ENCODE measurements around the gene ZBTB5. TPM values are rescaled to one million over a fixed set of nuclear protein-coding genes. Genes with fewer than 3 reads are reported as not detected.
"Not testable (repeated sequence)": the region's sequence is repeated elsewhere in the genome, so short reads cannot be mapped to it uniquely, and the experiment has no call there.

The ZBTB5 gene, protein sequence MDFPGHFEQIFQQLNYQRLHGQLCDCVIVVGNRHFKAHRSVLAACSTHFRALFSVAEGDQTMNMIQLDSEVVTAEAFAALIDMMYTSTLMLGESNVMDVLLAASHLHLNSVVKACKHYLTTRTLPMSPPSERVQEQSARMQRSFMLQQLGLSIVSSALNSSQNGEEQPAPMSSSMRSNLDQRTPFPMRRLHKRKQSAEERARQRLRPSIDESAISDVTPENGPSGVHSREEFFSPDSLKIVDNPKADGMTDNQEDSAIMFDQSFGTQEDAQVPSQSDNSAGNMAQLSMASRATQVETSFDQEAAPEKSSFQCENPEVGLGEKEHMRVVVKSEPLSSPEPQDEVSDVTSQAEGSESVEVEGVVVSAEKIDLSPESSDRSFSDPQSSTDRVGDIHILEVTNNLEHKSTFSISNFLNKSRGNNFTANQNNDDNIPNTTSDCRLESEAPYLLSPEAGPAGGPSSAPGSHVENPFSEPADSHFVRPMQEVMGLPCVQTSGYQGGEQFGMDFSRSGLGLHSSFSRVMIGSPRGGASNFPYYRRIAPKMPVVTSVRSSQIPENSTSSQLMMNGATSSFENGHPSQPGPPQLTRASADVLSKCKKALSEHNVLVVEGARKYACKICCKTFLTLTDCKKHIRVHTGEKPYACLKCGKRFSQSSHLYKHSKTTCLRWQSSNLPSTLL
- polyA plus RNA-seq (ENCODE audit: insufficient read length in 3 of 3): 10 to 100 TPM; 32.5 to 33.7 (median 33.0) TPM
- long read RNA-seq, donor 1, full-length matches to known transcripts: 3 of 3 reads
- long read RNA-seq, donor 1, partial matches to known transcripts: 0 of 3 reads
- long read RNA-seq, donor 1, other reads (novel, unspliced or antisense): 0 of 3 reads
- long read RNA-seq, donor 2, full-length matches to known transcripts: 6 of 6 reads
- long read RNA-seq, donor 2, partial matches to known transcripts: 0 of 6 reads
- long read RNA-seq, donor 2, other reads (novel, unspliced or antisense): 0 of 6 reads
- long read RNA-seq, donor 3, full-length matches to known transcripts: 4 of 4 reads
- long read RNA-seq, donor 3, partial matches to known transcripts: 0 of 4 reads
- long read RNA-seq, donor 3, other reads (novel, unspliced or antisense): 0 of 4 reads
- long read RNA-seq, donor 4, full-length matches to known transcripts: 6 of 6 reads
- long read RNA-seq, donor 4, partial matches to known transcripts: 0 of 6 reads
- long read RNA-seq, donor 4, other reads (novel, unspliced or antisense): 0 of 6 reads
- long read RNA-seq, donor 5: 0 reads
- long read RNA-seq, donor 6, full-length matches to known transcripts: 5 of 5 reads
- long read RNA-seq, donor 6, partial matches to known transcripts: 0 of 5 reads
- long read RNA-seq, donor 6, other reads (novel, unspliced or antisense): 0 of 5 reads
- long read RNA-seq, donor 7, full-length matches to known transcripts: 7 of 7 reads
- long read RNA-seq, donor 7, partial matches to known transcripts: 0 of 7 reads
- long read RNA-seq, donor 7, other reads (novel, unspliced or antisense): 0 of 7 reads
- long read RNA-seq, donor 8, full-length matches to known transcripts: 7 of 7 reads
- long read RNA-seq, donor 8, partial matches to known transcripts: 0 of 7 reads
- long read RNA-seq, donor 8, other reads (novel, unspliced or antisense): 0 of 7 reads
- long read RNA-seq, donor 9, full-length matches to known transcripts: 6 of 6 reads
- long read RNA-seq, donor 9, partial matches to known transcripts: 0 of 6 reads
- long read RNA-seq, donor 9, other reads (novel, unspliced or antisense): 0 of 6 reads
- long read RNA-seq, donor 10, full-length matches to known transcripts: 8 of 8 reads
- long read RNA-seq, donor 10, partial matches to known transcripts: 0 of 8 reads
- long read RNA-seq, donor 10, other reads (novel, unspliced or antisense): 0 of 8 reads
- long read RNA-seq, donor 11, full-length matches to known transcripts: 8 of 8 reads
- long read RNA-seq, donor 11, partial matches to known transcripts: 0 of 8 reads
- long read RNA-seq, donor 11, other reads (novel, unspliced or antisense): 0 of 8 reads
- long read RNA-seq, donor 12: 0 reads
- long read RNA-seq, donor 13: 0 reads
- long read RNA-seq, donor 14, full-length matches to known transcripts: 8 of 8 reads
- long read RNA-seq, donor 14, partial matches to known transcripts: 0 of 8 reads
- long read RNA-seq, donor 14, other reads (novel, unspliced or antisense): 0 of 8 reads
- long read RNA-seq, donor 15, full-length matches to known transcripts: 4 of 4 reads
- long read RNA-seq, donor 15, partial matches to known transcripts: 0 of 4 reads
- long read RNA-seq, donor 15, other reads (novel, unspliced or antisense): 0 of 4 reads
- long read RNA-seq, donor 16, full-length matches to known transcripts: 22 of 47 reads
- long read RNA-seq, donor 16, partial matches to known transcripts: 18 of 47 reads
- long read RNA-seq, donor 16, other reads (novel, unspliced or antisense): 7 of 47 reads

DNA sequence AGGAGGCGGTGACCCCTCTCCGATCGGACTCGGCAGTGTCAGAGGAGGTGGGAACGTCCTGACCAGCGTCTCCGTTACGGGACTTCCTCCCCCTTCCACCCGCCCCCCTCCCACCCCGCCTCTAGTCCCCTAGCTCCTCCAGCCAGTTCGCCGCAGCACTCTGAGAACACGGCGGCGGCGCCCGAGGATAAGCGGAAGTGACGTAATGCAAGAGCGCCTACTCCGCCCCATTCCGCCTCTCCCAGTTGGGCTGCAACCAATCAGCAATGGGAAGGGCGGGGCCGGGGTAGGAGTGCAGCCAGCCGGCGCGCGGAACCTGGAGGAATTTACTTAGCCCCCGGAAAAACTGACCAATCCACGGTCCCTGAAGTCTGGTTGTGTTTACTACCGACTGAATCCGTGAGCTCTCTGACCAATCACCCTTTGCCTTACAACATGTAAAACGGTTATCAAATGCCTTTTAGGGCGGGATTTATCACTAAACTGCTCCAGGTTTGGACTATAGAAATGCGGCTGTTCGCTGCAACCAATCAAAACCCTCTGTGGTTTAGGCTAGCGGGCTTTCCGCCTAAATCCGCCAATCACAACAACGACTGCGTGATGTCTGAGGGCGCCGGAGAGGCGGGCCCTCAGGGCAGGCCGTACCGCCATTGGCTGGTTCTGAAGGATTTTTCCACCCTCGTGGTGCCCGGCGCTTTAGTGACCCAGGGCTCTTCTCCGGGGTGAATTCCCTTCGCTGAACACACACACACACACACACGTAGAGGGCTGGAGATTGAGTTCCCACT is at the start of gene ZBTB5:
ZBTB5 (minus strand) TSS at position 202 of the 788 bp plus-strand sequence. CDS start 22,899 bp downstream, outside the sequence.
- DNase-seq (ENCODE audit: extremely low read depth in 1 of 11, low read depth in 9 of 11, low spot score in 4 of 11): peak; percentile 98 to 100 (median 99)

DNA sequence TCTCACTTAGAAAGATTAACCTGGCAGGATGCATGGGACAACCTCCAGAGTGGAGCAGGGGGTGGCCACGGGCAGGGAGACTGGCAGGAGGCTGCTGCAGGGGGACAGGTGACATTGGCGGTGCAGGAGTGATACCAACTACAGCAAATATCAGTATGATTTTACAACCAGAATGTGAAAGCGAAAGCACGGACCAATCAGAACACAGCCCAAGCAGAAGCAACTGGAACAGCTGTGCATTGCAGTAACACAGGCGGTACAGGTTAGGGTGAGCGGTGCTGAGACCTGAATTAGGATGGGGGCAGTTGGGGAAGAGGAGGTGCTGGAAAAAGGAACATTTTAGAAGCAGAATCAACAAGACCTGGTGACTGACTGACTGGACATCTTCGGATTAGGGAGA is 49.7 kb upstream of the ZBTB5 start:
- no peak for DNase-seq (ENCODE audit: extremely low read depth in 1 of 11, low read depth in 9 of 11, low spot score in 4 of 11)

DNA sequence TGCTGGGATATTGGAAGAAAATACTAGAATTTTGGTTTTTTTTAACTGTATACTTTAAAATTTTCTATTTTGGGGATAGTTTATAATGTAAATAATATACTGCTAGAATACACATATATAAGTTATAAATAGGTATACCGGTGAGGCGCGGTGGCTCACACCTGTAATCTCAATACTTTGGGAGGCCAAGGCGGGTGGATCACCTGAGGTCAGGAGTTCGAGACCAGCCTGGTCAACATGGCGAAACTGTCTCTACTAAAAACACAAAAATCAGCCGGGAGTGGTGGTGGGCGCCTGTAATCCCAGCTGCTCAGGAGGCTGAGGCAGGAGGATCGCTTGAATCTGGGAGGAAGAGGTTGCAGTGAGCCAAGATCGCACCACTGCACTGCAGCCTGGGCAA is 49.2 kb upstream of the ZBTB5 start:
- DNase-seq (ENCODE audit: extremely low read depth in 1 of 11, low read depth in 9 of 11, low spot score in 4 of 11): not testable (repeated sequence)

GRCh38 chr9:37512437-37512836 is 47.2 kb upstream of the ZBTB5 start:
- DNase-seq (ENCODE audit: extremely low read depth in 1 of 11, low read depth in 9 of 11, low spot score in 4 of 11): no peak

GRCh38 chr9:37511016-37512010 is 46.1 kb upstream of the ZBTB5 start:
- DNase-seq (ENCODE audit: extremely low read depth in 1 of 11, low read depth in 9 of 11, low spot score in 4 of 11): no peak

- DNase-seq (ENCODE audit: extremely low read depth in 1 of 11, low read depth in 9 of 11, low spot score in 4 of 11): not testable (repeated sequence)
Observed at GRCh38 chr9:37510053-37510452, 44.8 kb upstream of the ZBTB5 start.

- DNase-seq (ENCODE audit: extremely low read depth in 1 of 11, low read depth in 9 of 11, low spot score in 4 of 11): no peak
Observed at GRCh38 chr9:37509536-37509935, 44.3 kb upstream of the ZBTB5 start.

DNA sequence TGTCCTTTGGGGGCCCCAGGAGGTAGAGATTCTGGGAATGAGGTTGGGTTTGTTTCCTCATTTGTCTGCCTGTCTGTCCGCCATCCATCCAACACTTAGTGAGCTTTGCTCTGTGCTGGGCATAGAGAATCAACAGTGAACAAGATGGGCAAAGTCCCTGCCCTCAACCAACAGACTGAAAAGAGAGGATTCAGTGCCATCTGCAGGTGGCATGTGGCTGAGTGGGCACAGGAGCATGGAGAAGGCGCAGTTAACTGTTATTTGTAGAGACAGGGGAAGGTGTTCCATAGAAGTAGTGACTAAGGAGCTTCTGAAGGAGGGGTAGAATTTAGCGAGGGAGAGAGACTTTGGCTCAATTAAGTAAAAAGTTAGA is 43.6 kb upstream of the ZBTB5 start:
- no peak for DNase-seq (ENCODE audit: extremely low read depth in 1 of 11, low read depth in 9 of 11, low spot score in 4 of 11)

GRCh38 chr9:37508135-37508833 is 43.0 kb upstream of the ZBTB5 start:
- DNase-seq (ENCODE audit: extremely low read depth in 1 of 11, low read depth in 9 of 11, low spot score in 4 of 11): no peak

DNA sequence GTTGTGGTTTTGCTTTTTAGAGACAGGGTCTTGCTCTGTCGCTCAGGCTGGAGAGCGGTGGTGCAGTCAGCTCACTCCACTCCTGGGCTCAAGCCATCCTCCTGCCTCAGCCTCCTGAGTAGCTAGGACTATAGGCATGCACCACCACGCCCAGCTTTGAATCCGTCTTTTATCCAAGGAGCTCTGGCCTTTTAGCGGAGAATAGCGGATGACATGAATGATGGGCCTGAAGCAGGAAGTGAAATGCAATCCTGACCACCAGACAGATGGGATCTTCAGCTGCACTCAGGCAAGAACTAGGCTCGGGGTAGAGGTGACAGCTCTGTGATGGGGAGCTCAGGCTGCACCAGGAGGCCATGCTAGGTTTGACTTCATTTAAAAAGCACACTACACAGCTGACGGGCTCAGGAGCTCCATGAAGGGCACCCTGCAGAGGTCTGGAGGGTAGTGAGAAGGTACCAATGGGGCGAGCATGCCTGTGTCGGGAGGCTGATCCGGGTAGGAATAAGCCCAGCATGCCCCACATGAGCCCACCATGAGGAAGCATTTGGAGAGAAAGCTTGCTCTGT is 42.4 kb upstream of the ZBTB5 start:
- no peak for DNase-seq (ENCODE audit: extremely low read depth in 1 of 11, low read depth in 9 of 11, low spot score in 4 of 11)

DNA sequence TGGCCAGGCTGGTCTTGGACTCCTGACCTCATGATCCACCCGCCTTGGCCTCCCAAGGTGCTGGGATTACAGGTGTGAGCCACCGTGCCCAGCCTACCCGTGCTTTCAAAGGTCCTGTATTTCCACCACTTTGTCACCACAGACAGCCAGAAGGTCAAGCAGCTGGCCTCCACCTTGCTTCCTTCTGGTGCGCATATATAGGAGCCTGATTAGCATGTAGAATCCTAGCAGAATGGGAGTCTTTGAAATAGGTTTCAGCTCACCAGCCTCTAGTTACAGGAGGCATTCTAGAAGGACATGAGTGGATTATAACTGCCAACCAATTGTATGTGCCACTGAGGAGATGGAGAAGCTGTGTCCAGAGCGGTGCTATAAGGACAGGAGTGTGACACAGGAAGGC is 39.4 kb upstream of the ZBTB5 start:
- no peak for DNase-seq (ENCODE audit: extremely low read depth in 1 of 11, low read depth in 9 of 11, low spot score in 4 of 11)

- DNase-seq (ENCODE audit: extremely low read depth in 1 of 11, low read depth in 9 of 11, low spot score in 4 of 11): no peak
Observed at GRCh38 chr9:37503736-37504135, 38.5 kb upstream of the ZBTB5 start.

DNA sequence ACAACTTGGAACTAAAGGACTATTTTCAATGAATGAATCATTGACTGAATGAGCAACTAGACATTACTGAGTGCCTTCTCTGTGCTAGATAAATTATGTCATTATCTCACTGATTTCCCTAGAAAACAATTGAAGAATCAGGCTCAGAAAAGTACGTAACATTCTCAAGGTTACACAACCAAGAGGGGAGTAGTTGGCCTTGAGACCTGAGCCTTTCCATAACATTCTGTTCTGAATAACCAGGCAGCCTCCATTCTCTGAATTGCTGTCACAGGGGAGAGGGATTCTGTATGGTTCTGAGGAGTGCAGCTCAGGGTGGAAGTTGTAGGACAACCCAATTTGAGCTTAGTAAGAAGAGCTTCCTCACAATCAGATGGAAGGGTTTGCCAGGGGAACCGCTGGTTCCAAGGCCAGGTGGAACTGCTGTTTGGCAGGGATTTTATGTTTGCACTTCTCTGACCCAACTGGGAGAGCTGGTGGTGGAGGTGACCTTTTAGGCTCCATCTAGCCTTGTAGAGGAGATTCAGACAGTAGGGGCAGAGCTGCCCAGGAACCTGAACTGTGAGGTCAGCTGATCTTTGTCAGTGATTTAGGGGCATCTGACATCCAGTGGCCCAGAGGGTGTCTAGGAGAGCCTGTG is 36.8 kb upstream of the ZBTB5 start:
- no peak for DNase-seq (ENCODE audit: extremely low read depth in 1 of 11, low read depth in 9 of 11, low spot score in 4 of 11)

DNA sequence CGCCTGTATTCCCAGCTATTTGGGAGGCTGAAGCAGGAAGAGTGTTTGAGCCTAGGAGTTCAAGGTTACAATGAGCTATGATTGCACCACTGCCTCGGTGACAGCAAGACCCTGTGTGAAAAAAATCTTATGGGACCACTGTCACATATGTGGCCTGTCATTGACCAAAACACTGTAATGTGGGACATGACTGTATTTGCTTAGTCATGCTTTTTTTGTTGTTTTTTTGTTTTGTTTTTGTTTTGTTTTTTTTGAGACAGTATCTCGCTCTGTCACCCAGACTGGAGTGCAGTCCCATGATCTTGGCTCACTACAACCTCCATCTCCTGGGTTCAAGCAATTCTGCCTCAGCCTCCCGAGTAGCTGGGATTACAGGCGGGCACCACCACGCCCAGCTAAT is 34.0 kb upstream of the ZBTB5 start:
- no peak for DNase-seq (ENCODE audit: extremely low read depth in 1 of 11, low read depth in 9 of 11, low spot score in 4 of 11)
